Measurements from ENCODE around the gene MYO16.

DNA sequence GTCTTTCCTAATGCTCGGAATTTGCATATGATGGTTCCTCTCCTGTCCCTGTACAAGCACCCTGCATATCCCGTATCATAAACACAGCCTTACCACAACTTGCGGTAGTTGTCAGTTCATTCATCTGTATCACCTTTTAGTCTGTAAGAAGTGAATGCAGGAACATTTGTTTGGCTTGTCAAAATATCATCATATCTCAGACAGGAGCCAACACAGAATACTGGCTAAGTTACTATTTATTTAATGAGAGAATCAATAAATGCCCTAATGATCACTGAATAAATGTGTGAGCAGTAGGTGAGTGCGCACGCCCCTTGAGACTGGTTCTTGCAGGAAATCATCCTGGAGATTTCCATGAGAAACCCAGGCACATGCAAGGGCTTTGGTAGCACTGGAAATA is 182.8 kb downstream of the MYO16 start:
- TF ChIP-seq GATA3 (IDR thresholded peaks at IDR 0.05; ENCODE audit: low read depth, low read length) (no peak), GATA2 (IDR thresholded peaks at IDR 0.05; ENCODE audit: low read depth, low read length) (no peak)
